A549 treated with DMSO at 1 μM for 4 hours (cell line): ENCODE results near the gene FAM13C. TPM values are rescaled to one million over a fixed set of nuclear protein-coding genes. Genes with fewer than 3 reads are reported as not detected.

Source experiments
- total RNA-seq: library from RNA; stranded (reverse); fragments of 200-300 nt; extraction: Qiagen RNA extraction; gene quantifications from 5 replicates; pipeline ENCODE4 v1.2.3, GENCODE V29; 2022; ENCODE audit warnings: low read depth

FAM13C gene
- 0.12 to 0.28 TPM (median 0.14 TPM) in 3 of 5 replicates, not detected in the others for total RNA-seq

GRCh38 chr10:59362144-59362958 is at the start of gene FAM13C:
TSS of gene FAM13C (minus strand) at chr10:59362549. CDS start at chr10:59362460, 89 bp downstream.

Other genes starting within 250 kb of the FAM13C start
- gene PHYHIPL, start 185.9 kb downstream of the FAM13C start, total RNA-seq, result 0.24 to 0.54 TPM (median 0.33 TPM) in 5 replicates